GM12892 (cell line): ENCODE measurements around the gene LNPEP.
"Not testable (repeated sequence)": the region's sequence is repeated elsewhere in the genome, so short reads cannot be mapped to it uniquely, and the experiment has no call there.

Experiments used
- DNase-seq: peaks from one replicate; pipeline ENCODE4 v3.0.0; 2011; ENCODE audit not compliant: insufficient read length
- FAIRE-seq: peaks from 2 replicates; lab custom pipeline; 2011; peaks lifted over from hg19 to GRCh38; lab: Jason Lieb, UNC
- POLR2A ChIP-seq: IDR thresholded peaks from 2 replicates; pipeline ENCODE4 v1.6.1; 2011; ENCODE audit warnings: low read depth, low read length, control low read depth
- POLR2AphosphoS5 ChIP-seq: IDR thresholded peaks from 2 replicates; pipeline ENCODE4 v1.6.1; 2011; ENCODE audit warnings: low read depth, low read length, control low read depth
- TAF1 ChIP-seq: IDR thresholded peaks from 2 replicates; pipeline ENCODE4 v1.6.1; 2011; ENCODE audit warnings: low read depth, mild to moderate bottlenecking, control low read depth, low read length, borderline replicate concordance

LNPEP gene

DNA sequence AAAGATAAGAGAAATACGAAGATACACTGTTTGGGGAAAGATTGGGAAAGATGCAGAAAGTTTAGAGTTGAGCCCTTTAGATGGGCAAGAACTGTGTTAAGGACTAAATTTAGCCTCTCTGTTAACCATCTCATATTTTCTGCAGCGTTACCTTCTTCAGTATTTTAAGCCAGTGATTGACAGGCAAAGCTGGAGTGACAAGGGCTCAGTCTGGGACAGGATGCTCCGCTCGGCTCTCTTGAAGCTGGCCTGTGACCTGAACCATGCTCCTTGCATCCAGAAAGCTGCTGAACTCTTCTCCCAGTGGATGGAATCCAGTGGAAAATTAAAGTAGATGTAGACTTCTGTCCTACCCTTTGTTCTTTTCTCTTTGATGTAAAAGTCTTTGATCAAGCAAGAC lies 26.4 kb upstream of the LNPEP start:
- no peak for DNase-seq
- FAIRE-seq = no peak
- TF ChIP-seq POLR2A = no peak

DNA sequence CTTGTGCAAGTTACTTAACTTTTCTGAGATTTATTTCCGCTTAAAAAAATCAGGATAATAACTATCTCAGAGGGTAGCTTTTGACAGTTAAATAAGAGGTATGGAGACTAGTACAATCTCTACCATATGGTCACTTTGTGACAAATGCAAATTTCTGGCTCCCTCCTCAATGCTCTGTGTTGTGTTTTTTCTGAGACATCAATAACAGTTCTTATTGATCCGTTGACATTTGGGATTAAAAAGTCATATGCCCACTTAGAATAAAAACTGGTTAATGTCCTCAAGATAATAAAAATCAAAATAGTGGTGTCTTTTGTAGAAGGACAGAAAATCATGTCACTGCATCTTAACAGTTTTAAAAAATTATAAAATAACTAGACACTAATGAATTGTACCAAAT lies 24.7 kb upstream of the LNPEP start:
- DNase-seq = no peak
- FAIRE-seq = no peak
- no peak for TF ChIP-seq POLR2A
- no peak for TF ChIP-seq TAF1
- no peak for TF ChIP-seq POLR2AphosphoS5

- TF ChIP-seq POLR2AphosphoS5 = no peak
- no peak for TF ChIP-seq TAF1
- TF ChIP-seq POLR2A = no peak
- FAIRE-seq (no peak), DNase-seq (no peak)
These were observed 22.6 kb upstream of the LNPEP start for GRCh38 chr5:96913233-96913632.

DNA sequence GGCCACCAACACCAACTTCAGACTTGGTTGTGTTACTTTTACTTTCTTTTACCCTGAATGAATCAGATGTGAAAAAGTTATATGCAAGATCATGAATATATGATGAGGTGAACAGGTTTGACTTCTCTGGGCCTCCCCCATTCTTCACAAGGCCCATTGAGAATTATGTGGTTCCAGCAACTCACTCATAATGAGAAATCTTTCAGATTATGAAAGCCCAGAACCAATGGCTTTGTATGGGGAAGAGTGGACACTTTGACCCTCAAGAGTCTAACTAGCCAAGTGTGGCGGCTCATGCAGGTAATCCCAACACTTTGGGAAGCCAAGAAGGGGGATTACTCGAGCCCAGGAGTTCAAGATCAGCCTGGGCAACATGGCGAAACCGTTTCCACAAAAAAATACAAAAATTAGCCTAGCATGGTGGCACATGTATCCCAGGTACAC lies 16.1 kb upstream of the LNPEP start:
- DNase-seq (no peak), FAIRE-seq (peak; percentile 85)
- TF ChIP-seq TAF1 (no peak), POLR2AphosphoS5 (no peak), POLR2A (no peak)

GRCh38 chr5:96920744-96921355 lies 15.0 kb upstream of the LNPEP start:
- TF ChIP-seq POLR2A (no peak), TAF1 (no peak), POLR2AphosphoS5 (no peak)
- peak; percentile 17 for FAIRE-seq
- DNase-seq = no peak

- FAIRE-seq = peak; percentile 36
- TF ChIP-seq POLR2A (no peak), POLR2AphosphoS5 (no peak), TAF1 (no peak)
These were observed 13.2 kb upstream of the LNPEP start for GRCh38 chr5:96922499-96923244.

GRCh38 chr5:96924016-96924443 lies 11.8 kb upstream of the LNPEP start:
- TF ChIP-seq TAF1 = no peak
- DNase-seq (no peak), FAIRE-seq (peak; percentile 58)

More at GRCh38 chr5:96922499-96923244, 13.2 kb upstream of the LNPEP start:
- DNase-seq = no peak

- no peak for TF ChIP-seq TAF1
- TF ChIP-seq POLR2AphosphoS5 = no peak
- no peak for TF ChIP-seq POLR2A
- FAIRE-seq (no peak), DNase-seq (no peak)
These were observed 9.6 kb upstream of the LNPEP start for GRCh38 chr5:96926276-96926675.

GRCh38 chr5:96927008-96927407 lies 8.9 kb upstream of the LNPEP start:
- FAIRE-seq (no peak), DNase-seq (no peak)

DNA sequence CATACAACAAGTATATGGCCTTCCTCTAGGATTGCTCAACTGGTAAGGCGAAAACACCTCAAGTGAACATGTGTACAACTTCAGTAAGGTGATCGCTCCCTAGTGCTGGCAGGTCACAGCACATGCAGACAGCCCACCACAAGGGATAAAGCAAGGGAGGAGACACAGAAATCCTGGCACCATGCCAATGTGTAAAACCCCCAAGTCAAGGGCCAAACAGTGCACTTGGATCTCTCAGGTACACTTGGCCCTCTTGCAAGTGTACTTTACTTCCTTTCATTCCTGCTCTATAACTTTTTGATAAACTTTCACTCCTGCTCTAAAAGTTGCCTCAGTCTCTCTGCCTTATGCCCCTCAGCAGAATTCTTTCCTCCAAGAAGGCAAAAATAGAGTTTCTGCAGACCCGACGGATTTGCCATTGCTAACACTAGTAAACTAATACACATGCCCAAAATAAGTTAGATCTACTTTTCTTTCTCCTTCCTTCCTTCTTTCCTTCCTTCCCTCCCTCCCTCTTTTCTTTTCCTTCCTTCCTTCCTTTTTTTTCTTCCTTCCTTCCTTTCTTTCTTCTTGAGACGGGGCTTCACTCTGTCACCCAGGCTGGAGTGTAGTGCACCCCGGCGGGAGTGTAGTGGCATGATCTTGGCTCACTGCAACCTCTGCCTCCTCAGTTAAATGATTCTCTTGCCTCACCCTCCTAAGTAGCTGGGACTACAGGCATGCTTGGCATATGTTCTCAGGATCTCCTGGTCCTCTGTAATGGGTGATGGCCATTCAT lies 6.8 kb upstream of the LNPEP start:
- no peak for FAIRE-seq
- TF ChIP-seq TAF1 (no peak), POLR2AphosphoS5 (no peak), POLR2A (no peak)

More at GRCh38 chr5:96927008-96927407, 8.9 kb upstream of the LNPEP start:
- TF ChIP-seq POLR2AphosphoS5 (no peak), POLR2A (no peak), TAF1 (no peak)

GRCh38 chr5:96930058-96930457 lies 5.8 kb upstream of the LNPEP start:
- TF ChIP-seq POLR2AphosphoS5 (no peak), POLR2A (no peak), TAF1 (no peak)
- no peak for FAIRE-seq
- DNase-seq = no peak

More for the DNA sequence above, 6.8 kb upstream of the LNPEP start:
- no peak for DNase-seq

- TF ChIP-seq POLR2A (no peak), POLR2AphosphoS5 (no peak), TAF1 (no peak)
- FAIRE-seq (no peak), DNase-seq (no peak)
These were observed 5.3 kb upstream of the LNPEP start for GRCh38 chr5:96930589-96930988.

DNA sequence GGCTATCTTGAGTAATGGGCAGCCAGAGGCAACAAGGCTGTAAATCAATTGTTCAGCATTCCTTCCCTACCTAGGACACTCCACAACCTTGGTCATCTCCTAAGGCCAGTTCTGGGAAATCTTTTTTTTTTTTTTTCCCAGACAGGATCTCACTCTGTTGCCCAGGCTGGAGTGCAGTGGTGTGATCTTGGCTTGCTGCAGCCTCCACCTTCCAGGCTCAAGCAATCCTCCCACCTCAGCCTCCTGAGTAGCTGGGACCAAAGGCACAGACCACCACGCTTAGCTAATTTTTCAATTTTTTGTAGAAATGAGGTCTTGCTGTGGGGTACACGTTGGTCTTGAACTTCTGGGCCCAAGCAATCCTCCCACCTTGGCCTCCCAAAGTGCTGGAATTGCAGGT lies 4.8 kb upstream of the LNPEP start:
- FAIRE-seq, DNase-seq: not testable (repeated sequence)
